ENCODE data around the gene FAIM2.
A peak's percentile ranks its signal among the peaks of the same experiment; 100 is the strongest.

The FAIM2 gene

GRCh38 chr12:49903700-49904423, at the start of gene FAIM2:
TSS of gene FAIM2 (minus strand) at chr12:49903900. CDS start at chr12:49903792, 108 bp downstream.
- peak; percentile 21 for DNase-seq

DNA sequence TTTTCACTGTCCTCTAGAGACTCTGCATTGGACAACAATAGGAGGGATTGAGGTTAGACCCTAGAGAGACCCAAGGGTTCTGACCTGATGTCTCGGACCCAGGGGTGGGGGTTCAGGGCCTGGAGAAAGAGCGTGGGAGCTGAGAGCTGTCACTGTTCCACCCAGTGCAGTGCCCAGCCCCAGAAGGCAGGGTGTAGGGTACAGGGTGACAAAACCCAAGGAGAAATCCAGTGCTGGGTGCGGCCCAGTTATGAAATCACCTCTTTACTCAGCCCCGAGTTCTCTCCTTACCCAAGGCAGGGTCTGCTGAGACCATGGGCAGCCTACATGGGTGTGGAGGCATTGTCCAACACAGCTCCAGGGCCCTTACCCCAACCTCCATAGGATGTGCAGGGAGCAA, 49.5 kb upstream of the FAIM2 start:
- no peak for DNase-seq

- no peak for DNase-seq
Measured at GRCh38 chr12:49952391-49953055, 48.8 kb upstream of the FAIM2 start.

GRCh38 chr12:49951411-49952240, 47.9 kb upstream of the FAIM2 start:
- no peak for DNase-seq

DNA sequence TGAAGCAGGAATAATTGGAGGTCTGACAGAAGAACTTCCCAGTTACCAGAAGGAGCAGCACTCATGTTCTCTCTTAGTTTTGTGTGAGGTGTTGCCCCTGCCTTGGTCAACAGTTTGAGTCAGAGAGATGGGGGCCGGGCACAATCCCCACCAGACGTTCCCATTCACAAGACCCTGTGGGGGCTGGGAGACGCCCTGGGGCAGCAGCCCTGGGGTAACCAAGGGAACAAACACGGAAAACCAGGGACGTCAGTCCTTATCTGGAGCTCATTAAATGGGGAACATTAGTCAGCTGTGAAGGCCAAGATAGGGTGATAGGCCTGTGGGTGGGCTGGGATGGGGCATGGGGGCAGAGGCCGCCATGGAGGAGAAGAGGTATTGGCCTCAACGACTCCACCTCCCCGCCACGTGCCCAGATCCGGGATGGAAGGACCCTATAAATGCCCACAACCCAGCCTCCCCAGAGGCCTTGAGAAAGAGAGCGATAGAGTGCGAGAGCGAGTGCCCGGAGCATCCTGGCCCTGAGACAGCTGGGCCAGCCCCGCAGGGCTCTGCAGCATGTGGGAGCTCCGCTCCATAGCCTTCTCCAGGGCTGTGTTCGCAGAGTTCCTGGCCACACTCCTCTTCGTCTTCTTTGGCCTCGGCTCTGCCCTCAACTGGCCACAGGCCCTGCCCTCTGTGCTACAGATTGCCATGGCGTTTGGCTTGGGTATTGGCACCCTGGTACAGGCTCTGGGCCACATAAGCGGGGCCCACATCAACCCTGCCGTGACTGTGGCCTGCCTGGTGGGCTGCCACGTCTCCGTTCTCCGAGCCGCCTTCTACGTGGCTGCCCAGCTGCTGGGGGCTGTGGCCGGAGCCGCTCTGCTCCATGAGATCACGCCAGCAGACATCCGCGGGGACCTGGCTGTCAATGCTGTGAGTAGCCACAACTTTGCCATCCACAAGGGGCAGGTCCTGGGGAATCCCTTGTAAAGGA, 46.9 kb upstream of the FAIM2 start, which contains the start of gene AQP2:
Gene AQP2 (plus strand): TSS at position 465 of the 979 bp plus-strand sequence. CDS start 94 bp downstream, at position 559.
- DNase-seq = no peak

GRCh38 chr12:49949866-49950265, 46.2 kb upstream of the FAIM2 start:
- DNase-seq = no peak

- DNase-seq = no peak
Measured at GRCh38 chr12:49948866-49949845, 45.5 kb upstream of the FAIM2 start.

- DNase-seq = no peak
Measured at GRCh38 chr12:49947593-49948226, 44.0 kb upstream of the FAIM2 start.

DNA sequence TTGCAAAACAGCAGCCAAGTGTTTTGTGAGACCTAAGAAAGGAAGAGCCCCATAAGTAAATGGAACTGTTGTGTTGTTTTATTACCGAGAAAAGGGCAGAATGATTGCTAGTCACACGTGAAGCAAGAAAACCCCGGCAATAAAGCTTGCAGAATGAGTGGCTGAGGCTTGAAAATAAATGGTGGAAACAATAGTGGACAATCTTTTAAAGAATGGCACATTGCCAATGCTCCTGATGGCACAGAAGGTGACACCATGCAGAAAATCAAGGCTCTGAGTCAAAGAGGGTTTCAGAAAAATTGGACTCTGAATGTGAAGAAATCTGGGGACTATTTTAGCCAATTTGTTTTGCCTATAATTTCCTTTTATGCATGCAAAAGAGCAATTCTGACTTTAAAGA, 42.8 kb upstream of the FAIM2 start:
- DNase-seq = no peak

- no peak for DNase-seq
Measured at GRCh38 chr12:49946086-49946485, 42.4 kb upstream of the FAIM2 start.

GRCh38 chr12:49945394-49946080, 41.8 kb upstream of the FAIM2 start:
- peak; percentile 90 for DNase-seq

GRCh38 chr12:49944718-49945117, 41.0 kb upstream of the FAIM2 start:
- no peak for DNase-seq

DNA sequence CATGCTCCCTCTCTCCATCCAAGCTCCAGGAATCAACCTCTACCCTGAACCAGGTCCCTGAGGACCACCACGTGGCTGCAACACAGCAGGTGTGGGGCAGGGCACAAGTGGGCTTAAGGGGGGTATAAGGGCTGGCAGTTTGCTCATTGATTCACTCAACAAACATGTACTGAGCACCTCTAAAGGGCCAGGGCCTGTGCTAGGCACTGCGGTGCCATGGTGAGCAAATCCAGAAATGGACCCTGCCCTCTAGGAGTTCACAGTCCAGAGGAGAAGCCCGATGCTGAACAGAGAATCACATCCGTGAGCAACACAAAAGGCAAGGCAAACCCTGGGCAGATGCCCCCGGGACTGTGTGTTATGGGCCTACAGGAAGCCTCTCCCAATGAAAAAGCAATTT, 40.3 kb upstream of the FAIM2 start:
- no peak for DNase-seq

- no peak for DNase-seq
Measured at GRCh38 chr12:49943625-49943960, 39.9 kb upstream of the FAIM2 start.

DNA sequence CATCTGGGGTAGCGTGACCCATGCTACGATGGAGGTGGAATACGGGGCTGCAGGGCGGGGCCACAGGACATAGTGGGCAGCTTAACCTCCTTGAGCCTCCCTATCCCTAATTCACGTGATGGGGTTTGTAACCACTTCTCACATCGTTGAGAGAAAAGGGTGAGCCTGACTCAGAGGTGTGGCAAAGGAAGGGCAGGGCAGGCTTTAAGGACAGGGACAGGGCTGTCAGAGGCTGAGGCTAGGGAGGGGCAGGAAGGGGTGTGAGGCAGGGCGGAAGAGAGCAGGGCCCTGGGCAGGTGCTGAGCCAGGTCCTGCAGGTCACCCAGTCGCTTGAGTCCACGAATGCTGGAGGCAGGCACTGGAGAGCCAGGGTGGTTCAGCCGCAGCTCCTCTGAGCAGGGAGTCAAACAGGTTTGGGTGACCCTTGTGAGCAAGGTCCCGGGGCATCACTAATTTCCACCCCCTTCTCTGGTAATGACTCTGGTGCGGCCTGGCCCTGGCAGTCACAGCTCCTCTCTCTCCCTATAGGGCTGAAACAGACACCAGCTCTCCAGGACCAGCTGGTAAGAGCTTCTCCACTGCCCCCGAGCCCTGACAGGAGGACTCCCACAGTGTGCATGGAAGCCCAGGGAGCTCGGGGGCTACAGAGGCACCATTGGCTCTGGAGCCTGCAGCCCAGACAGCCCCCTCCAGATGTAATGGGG, 39.4 kb upstream of the FAIM2 start:
- DNase-seq = no peak

DNA sequence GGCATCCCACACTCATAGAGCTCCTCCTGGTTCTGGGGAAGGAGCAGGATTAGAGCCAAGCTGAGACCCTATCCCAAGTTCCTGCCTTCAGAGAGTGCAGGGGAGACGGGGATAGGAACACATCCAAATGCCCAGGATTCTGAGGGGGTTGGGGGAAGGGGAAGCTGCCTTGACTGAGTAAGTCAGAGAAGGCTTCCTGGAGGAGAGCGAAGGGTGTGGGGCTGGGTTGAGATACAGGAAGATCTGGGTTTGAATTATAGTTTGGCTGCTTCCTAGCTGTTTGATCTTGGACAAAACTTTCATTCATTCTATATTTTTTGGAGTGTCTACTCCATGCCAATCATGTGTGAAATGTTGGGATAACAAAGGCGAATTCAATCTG, 38.8 kb upstream of the FAIM2 start:
- DNase-seq = no peak

- DNase-seq = no peak
Measured at GRCh38 chr12:49941556-49942511, 38.1 kb upstream of the FAIM2 start.

- DNase-seq = no peak
Measured at GRCh38 chr12:49939707-49940106, 36.0 kb upstream of the FAIM2 start.

Data from stimulated activated CD4-positive, alpha-beta T cell treated with anti-CD3 and anti-CD28 coated beads, Interleukin-1b, Interleukin-23, amount 100 ng/mL, for 48 hours (primary cell).